Spleen (tissue), 7 donors: Measurements from ENCODE around the gene OSBPL7.

Experiments
- POLR2A ChIP-seq, 3 donors: fragments of 450-650 bp; IDR thresholded peaks; one replicate each; pipeline ENCODE4 v1.5.1; 2017; ENCODE audit warnings: antibody characterized with exemption in 3 of 3, mild to moderate bottlenecking in 1 of 3
- POLR2AphosphoS5 ChIP-seq, 3 donors: sonication (generic); formaldehyde crosslinking; IDR thresholded peaks; one replicate each; pipeline ENCODE4 v1.5.1; 2017; ENCODE audit warnings: antibody characterized with exemption in 3 of 3
- TF ChIP-seq, protein P1 (sequence below), 11 experiments: fragments of 200-600 bp in 7 of 11; fragments of 450-650 bp in 4 of 11; sonication (generic) in 4 of 11; IDR thresholded peaks in 8 of 11; conservative IDR thresholded peaks in 3 of 11; 1 replicate in 7 of 11; 2 replicates in 4 of 11; pipeline versions ENCODE4 v1.4.0 to v1.8.0; 2016 to 2021; ENCODE audit warnings: antibody characterized with exemption in 11 of 11, inconsistent platforms in 4 of 11, mild to moderate bottlenecking in 1 of 11
- donor health status: DM: no; HTN: no; CAD: no; lungs with moderate emphysema.
- donor health status: DM: no; HTN: no; CAD: no.
- donor health status: DM: no; HTN: no; CAD: no.

DNA sequence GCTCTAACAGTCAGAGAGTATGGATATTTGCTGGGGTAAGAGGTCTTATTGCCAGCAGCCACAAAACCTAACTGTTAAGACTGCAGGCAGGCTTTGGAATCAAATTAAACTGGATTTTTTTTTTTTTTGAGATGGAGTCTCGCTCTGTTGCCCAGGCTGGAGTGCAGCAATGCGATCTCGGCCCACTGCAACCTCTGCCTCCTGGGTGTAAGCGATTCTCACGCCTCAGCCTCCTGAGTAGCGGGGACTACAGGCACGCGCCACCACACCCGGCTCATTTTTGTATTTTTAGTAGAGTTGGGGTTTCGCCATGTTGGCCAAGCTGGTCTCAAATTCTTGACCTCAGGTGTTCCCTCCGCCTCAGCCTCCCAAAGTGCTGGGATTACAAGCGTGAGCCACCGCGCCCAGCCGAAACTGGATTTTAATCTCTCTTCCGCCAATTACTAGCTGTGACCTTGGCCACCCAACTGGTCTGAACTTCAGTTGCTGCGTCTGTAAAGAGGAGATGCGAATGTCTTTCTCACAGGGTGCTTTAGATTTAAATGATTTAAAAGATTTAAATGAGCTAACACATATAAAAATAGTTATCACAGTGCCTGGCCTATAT, 8.9 kb upstream of the OSBPL7 start:
- TF ChIP-seq, protein P1, sequence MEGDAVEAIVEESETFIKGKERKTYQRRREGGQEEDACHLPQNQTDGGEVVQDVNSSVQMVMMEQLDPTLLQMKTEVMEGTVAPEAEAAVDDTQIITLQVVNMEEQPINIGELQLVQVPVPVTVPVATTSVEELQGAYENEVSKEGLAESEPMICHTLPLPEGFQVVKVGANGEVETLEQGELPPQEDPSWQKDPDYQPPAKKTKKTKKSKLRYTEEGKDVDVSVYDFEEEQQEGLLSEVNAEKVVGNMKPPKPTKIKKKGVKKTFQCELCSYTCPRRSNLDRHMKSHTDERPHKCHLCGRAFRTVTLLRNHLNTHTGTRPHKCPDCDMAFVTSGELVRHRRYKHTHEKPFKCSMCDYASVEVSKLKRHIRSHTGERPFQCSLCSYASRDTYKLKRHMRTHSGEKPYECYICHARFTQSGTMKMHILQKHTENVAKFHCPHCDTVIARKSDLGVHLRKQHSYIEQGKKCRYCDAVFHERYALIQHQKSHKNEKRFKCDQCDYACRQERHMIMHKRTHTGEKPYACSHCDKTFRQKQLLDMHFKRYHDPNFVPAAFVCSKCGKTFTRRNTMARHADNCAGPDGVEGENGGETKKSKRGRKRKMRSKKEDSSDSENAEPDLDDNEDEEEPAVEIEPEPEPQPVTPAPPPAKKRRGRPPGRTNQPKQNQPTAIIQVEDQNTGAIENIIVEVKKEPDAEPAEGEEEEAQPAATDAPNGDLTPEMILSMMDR (IDR thresholded peaks at IDR 0.05 in 8 of 11, conservative IDR thresholded peaks at IDR 0.05 in 3 of 11), result no peak
- TF ChIP-seq POLR2AphosphoS5 (IDR thresholded peaks at IDR 0.05), result no peak
- no peak for TF ChIP-seq POLR2A (IDR thresholded peaks at IDR 0.05)
